ENCODE measurements around the gene SULF2. TPM values are rescaled to one million over a fixed set of nuclear protein-coding genes. Genes with fewer than 3 reads are reported as not detected.
A peak's percentile ranks its signal among the peaks of the same experiment; 100 is the strongest.

The SULF2 gene
- total RNA-seq, 1 donor from 2014 or later, result 26.4 TPM

DNA sequence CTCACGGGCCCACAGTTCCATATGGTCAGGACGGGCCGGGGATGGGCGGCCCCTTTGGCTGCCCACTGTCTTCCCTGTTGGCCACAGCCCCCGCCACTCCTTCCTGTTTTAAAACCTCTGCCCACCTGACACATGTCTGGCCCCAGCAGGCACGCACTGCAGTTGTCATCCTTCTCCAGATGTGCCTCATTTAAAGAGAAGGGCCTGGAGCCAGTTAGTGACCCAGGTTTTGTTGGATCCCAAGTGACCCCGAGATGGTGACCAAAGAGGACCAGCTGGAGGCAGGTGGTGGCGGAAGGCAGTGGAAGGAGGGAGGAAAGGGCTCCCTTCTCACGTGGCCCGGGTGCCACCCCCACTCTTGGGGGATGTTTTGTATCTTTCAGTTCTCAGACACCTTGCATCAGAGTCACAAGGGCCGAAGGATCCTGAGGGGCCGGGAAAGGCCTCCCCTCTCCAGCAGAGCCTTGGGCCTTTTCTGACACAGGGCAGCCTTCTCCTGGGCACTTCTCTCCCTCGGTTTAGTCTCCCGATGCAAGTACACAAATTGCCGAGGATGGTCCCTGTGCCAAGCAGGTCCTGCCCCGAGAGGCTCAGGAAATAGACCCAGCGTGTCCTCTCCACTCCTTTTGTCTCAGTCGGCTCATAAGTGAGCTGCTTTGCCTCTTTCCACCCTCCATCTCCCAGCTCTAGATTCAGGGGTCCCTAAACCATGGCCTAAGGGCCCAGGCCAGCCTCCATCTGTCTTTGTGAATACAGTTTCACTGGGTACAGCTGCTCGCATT, 117.6 kb downstream of the SULF2 start:
- ATAC-seq, result no peak

DNA sequence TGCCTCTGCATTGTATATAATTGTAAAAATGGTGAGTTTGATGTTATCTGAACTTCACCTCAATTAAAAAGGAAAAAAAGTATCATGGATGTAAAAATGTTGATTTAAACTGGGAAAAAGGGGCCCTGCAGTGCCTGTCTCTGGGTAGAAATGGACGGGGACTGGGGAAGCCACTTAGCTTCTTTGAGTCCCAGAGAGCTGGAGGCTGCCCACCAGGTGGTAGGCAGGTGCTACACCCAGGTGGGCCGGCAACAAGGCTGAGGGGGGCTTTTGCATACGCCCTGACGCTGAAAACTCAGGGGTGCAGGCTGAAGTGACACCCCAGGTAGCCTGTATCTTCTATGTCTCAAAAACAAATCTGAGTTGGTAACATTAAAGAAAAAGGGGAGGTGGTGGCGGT, 118.2 kb downstream of the SULF2 start:
- no peak for ATAC-seq

DNA sequence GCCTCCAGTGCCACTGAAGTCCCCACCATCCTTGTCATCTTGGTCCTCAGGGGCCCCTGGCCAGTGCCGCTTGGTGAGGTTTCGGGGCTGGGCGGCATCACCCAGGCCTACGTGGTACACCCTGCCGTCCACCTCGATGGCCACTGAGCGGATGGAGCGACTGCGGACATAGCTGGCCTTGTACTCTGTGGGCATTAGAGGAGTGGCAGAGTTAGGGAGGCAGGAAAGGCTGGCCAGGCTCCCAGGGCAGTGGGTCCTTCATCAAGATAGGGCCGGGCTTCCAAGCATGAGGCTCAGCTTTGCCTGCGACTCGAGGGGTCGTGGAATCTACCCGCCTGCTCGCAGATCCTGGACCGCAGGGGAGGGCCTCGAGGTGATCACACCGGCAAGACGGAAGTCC, 119.0 kb downstream of the SULF2 start:
- no peak for ATAC-seq

DNA sequence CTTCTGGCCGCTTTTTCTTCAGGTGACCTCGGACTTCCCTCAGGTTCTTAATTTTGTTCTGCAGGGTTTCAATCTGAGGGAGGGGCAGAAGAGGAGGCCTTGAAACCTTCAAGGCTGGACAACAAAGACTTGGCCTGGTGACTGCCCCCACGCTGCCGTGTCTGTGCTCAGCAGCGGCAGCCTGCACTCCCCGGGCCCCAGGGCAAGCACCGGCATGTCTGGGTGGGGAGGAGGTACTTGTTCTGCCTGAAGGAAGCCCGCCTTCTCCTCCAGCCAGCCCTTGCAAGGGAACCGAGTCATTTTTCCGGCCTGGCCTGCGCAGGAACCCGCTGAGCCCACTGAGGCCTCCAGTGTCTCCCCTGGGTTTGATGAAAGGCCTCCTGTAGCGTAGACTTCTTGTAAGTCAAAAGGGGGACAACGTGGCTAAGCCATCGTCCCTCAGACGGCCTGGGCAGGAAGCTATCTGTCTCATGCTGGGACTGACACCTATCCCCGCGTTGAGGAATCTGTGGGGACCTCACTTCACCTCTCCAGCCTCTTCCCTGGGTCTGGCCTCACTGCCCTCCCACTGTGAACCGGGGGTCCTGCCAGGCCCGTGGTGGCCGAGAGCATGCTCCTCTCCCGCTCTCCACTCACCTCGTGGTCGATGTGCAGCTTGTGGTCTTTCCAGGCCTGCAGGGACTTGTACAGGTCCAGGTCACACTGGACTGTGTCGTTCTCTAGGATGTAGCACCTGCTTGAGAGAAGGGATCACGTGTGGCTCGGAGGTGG, 119.9 kb downstream of the SULF2 start:
- ATAC-seq, result peak; percentile 71

DNA sequence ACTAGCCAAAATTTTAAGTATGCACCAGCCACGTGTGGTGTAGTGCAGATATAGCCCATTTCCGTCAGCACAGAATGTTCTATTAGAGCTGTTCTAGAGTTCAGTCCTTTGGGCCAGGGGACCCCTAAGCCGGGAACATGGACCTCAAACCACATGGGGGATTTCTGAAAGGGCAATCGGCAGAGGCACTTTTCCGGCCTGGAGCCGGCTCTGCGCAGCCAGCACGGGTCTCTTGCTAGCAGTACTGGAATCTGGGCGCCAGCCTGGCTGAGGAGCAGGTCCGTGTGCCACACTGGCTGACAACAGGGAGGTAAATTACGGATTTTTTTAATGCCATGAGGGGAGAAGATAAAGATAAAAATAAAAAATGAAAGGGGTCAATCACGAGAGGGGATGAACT, 120.5 kb downstream of the SULF2 start:
- ATAC-seq, result no peak

DNA sequence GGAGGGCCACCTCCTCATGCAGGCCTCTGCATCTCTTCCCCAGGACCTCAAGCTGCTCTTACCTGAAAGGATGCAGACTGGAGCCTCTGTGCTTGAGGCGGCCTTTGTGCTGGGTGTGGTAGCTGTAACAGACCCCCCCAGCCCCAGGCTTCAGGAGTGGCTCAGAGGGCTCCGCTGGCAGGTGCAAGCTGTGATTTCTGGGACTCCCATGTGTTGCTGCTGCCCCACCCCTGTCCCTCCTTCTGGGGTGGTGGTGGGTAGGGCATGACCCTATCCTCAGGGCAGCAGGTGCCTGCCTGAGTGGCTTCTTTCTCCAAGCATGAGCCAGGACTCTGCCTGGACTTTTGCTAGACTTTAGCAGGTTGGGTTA, 121.2 kb downstream of the SULF2 start:
- peak; percentile 18 for ATAC-seq

DNA sequence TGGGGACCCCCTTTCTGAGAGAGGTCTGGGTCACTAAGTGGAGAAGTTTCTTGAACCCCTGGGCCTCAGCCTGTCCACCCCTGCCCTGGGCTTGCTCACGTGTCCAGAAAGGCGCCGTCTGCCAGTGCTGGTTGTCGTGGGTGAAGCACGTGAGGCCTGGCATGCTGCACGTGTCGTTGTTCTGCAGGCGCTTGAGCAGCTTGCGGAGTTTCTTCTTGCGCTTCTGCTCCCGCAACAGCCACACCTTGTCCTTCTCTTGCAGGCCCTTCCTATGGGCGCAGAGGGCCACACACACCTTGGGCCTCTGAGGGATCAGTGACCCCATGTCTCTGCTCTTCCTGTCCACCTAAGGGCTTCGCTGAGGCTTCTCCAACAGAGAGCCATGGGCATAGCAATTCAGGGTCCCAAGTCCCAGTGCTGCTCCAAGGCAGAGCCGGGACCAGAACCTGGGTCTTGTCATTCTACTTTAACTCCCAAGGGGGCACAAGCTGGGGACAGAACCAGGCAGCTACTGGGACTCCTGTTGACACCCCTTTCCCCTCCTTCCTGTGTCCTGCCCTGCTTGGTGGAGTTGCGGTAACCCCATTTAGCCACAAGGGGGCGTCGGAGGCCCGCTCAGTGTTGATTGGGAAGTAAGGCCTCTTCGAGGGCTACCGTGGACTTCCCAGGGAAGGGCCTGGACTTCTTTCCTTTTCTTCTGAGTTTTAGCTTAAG, 121.8 kb downstream of the SULF2 start:
- peak; percentile 68 for ATAC-seq

DNA sequence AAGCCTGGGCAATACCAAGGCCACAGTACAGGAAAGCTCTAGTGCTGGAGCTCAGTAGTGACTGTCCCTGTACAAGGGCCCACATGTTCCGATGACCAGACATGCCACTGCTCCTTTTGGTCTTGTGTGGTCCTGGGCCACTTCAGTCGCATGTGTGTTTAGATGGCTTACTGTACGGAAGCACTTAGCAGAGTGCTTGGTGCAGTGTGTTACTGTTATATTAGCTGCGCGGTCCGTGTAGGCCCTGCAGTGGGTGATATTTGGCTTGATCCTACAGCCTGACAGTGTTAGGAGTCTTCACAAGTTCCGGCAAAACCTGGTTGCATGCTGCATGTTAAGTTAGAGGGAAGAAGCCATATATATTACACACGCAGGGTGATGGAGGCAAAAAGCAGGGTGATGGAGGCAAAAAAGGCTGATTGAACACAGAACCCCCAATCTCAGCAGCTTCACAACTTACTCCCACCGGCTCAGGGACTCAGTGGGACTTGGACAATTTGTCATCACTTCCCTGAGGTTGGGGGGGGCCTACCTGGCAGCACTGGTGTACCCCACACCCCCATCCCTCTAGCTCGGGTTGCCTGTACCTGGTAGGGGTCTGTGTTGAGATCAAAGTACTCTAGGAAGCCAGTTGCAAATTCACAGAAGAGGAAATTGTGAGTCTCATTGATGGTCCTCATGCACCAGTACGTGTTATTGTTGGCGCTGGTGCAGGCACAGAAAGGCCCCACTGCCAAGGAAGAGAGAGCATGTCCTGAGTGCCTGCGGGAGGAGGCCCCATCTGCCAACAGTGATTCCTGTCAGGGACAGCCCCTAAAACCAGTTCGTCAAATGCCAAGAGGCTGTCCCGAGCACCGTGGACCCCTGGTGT, 122.6 kb downstream of the SULF2 start:
- ATAC-seq, result no peak

DNA sequence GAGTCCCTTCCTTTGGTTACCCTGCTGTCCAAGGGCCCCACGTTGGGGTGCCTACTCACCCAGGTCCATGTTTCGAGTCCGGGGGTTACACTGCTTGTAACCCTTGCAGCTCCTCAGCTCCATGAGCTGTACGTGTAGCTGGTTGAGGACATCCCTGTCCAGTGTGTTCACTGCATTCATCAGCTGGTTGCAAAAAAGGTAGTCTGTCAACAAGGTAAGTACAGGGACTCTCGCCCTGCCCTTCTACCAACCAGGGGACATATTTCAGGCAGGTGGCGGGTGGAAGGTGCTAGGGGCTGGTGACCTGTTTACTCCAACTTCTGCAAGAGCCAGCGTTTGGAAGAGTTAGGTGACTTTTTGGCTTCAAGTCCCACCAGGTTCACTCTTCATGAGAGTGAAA, 123.6 kb downstream of the SULF2 start:
- ATAC-seq, result no peak

DNA sequence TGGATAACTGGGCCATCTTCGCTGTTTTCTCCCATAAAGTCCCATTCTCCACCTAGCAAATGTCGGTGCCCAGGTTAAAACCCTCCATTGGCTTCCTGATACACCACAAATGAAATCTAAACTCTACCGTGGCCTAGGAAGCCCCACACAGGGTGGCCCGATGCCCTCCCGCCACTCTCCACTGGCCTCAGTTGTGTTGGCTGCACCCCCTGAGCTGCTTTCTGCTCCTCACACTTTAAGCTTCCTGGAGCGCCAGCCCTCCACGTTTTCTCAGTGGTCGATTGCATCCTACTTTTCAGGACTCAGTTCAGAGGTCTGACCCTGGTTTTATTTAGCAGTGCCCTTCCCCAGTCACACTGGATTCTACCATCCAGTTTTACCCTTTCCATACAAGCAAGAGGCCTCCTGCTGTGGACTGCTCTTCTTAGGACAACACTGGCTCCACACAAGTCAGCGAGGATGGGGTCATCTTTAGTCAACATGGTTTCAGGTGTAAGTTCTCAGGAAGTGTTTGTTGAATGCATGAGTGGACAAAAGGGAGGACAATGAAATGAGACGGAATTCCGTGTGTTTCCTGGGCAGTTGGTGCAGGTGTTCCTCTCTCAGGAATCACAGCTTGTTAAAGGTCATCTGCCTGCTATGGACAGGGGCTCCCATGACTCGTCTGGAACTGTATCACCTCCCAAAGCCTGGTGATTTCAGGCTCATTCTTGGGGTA, 124.1 kb downstream of the SULF2 start:
- ATAC-seq, result no peak

DNA sequence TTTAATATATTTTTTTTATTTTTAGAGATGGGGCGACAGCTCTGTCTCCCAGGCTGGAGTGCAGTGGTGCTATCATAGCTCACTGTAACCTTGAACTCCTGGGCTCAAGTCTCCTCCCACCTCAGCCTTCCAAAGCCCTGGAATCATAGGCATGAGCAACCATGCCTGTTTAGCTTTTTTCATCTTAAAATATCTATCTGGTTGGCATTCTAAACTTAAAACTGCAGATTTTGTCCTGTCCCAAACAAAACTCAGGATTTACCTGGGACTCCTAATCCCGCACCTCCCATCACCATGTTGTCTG, 124.7 kb downstream of the SULF2 start:
- ATAC-seq, result no peak

DNA sequence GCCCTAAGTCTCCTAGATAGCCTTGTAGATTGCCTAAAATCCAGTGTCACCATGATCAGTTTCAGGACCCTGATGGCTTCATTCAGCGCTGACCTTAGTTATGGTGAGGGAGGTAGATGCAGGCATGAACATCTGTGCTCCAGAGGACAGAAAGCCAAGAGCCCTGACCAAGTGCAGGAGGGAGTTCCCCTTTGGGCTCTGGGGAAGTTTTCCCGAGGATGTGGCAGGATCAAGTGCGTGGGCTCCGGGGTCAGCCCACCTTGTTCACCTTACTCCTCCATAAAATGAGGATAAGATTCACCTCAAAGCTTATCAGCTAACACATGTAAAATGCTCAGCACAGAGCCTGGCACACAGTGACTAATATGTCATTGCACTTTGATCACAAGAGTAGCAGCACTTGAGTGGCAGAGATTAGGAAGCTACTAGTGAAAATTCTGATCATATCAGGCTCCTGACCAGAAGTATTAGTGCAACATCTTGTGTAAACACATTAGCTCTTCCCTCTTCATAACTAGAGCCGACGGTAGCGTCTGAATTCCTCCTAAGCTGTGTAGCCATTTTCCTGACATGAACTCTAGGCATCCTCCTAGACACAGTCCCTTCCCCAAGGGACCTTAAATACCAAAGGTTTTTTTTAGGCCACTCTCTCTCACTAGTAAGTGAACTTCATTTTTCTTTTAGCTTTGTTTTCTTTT, 125.2 kb downstream of the SULF2 start:
- ATAC-seq, result no peak

DNA sequence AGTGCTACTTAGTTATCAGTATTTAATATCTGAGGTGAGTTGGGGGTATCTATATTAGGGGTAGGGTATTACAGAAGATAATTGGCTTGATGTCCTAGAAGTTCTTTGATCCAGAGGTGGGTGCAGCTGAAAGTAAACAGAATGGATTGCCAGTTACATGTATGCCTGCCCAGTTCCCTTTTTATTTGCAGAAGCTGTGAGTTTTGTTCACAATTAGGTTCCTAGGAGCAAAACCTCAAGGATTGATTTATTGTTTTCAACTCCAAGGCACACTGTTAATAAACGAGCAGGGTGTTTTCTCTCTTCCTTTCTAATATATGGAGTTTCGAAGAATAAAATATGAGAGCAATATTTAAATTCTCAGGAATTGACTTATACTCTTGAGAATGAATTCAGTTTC, 129.0 kb downstream of the SULF2 start:
- no peak for ATAC-seq

DNA sequence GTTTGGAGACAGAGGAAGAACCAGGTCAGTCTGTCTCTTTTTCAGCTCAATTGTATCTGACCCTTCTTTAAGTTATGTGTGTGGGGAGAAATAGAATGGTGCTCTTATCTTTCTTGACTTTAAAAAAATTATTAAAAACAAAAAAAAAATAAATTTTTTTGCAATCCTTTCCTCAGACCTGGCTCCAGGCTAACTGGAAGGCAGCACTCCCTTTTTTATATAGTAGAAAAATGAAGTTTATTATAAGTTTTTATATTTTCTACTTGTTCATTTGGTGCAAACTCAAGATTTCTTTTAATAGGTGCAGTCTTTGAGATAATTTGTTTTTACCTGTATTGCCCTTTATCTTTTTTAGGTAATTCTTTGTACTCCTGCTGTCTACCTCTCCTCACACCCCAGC, 129.6 kb downstream of the SULF2 start:
- ATAC-seq, result no peak

DNA sequence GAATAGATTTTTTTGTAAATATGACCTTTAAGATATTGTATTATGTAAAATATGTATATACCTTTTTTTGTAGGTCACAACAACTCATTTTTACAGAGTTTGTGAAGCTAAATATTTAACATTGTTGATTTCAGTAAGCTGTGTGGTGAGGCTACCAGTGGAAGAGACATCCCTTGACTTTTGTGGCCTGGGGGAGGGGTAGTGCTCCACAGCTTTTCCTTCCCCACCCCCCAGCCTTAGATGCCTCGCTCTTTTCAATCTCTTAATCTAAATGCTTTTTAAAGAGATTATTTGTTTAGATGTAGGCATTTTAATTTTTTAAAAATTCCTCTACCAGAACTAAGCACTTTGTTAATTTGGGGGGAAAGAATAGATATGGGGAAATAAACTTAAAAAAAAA, 130.9 kb downstream of the SULF2 start:
- ATAC-seq, result no peak

DNA sequence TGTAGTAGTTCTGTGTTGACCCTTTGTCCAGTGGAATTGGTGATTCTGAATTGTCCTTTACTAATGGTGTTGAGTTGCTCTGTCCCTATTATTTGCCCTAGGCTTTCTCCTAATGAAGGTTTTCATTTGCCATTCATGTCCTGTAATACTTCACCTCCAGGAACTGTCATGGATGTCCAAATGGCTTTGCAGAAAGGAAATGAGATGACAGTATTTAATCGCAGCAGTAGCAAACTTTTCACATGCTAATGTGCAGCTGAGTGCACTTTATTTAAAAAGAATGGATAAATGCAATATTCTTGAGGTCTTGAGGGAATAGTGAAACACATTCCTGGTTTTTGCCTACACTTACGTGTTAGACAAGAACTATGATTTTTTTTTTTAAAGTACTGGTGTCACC, 131.4 kb downstream of the SULF2 start:
- no peak for ATAC-seq

DNA sequence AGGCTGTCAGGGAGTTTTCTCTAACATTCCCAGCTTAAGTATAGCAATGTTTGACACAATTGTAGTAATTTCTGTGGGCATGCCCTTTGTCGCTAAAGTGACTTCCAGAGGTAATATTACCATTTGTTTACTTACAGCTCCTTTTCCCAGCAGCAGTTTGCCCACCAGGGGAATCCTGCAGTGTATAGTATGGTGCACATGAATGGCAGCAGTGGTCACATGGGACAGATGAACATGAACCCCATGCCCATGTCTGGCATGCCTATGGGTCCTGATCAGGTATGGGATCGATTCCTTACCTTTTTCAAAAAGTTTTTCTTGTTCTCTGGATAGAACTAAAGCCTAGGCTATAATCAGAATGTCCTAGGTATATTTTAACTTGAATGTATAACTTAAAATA, 132.5 kb downstream of the SULF2 start:
- no peak for ATAC-seq

DNA sequence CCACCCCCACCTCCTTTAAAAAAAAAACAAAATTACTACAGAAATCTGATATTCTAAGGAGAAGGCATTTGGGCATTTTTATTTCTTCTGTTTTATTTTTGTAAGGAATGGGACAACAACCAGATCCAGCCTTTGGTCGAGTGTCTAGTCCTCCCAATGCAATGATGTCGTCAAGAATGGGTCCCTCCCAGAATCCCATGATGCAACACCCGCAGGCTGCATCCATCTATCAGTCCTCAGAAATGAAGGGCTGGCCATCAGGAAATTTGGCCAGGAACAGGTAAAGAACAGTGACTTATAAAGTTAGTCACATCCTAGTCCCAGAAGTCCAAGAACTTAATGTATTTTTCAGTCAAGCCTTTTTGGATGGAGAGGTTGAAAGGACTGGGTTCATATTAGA, 133.0 kb downstream of the SULF2 start:
- no peak for ATAC-seq

DNA sequence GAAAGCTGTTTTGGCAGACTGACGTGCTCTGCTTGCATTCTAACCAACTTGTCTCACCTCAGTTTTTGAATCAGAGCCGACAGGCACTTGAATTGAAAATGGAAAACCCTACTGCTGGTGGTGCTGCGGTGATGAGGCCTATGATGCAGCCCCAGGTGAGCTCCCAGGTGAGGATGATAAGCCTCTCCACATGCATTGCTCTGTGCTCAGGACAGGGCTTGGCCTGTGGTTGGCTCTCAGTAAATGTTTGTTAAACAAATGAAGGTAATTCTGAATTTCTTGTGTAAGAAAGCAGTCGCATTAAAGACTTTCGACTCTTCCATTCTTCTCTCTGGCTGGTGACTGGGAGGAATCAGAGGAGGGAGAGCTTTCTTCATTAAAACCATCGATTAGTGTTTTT, 136.3 kb downstream of the SULF2 start:
- ATAC-seq, result no peak

DNA sequence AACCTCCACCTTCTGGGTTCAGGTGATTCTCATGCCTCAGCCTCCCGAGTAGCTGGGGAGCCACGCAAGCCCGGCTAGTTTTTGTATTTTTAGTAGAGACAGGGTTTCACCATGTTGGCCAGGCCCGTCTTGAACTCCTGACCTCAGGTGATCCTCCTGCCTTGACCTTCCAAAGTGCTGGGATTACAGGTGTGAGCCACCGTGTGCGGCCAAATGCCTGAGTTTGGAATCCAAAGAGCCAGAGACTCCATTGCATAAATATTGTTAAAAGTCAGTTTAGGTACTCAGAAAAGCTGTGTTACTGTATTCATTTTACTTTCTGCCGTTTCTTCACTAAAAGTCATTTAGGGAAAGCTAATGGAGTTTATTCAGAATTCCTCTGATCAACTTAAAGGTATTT, 137.3 kb downstream of the SULF2 start:
- ATAC-seq, result no peak

DNA sequence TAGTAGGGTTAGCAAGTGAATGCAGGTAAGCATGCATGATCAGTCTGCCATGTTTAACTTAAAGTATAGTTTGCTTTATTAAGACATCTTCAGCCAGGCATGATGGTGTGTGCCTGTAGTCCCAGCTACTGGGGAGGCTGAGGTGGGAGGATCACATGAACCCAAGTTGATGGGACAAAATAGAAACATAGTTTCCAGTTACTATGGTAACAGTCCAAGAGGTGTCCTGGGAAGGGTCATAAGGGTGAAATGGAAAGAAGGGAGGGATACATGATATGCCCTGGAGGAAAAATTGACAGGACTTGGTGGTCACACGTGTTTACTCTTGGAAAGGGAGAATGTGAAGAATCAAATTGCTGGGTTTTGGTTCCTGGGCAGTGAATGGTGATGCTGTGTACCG, 139.6 kb downstream of the SULF2 start:
- no peak for ATAC-seq

DNA sequence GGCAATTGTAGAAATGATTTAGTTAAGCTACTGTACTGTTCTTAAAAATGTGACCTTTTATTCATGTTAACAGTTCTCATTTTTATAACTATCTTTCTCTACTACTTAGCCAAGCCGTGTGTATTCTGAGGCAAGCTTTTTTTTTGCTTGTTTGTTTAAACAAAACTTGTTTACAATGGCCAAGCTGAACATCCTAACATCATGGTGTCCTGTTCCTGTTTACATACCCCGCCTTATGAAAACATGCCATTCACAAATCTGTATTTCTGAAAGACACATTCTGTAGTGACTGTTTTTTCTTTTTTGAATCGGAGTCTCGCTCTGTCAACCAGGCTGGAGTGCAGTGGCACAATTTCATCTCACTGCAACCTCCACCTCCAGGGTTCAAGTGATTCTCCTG, 142.7 kb downstream of the SULF2 start:
- no peak for ATAC-seq

Measured in esophagus mucosa (tissue), 1 donor.